GM12864 (cell line): ENCODE measurements around the gene MCTP2.

Source experiments
- DNase-seq: peaks from one replicate; pipeline ENCODE4 v3.0.0-alpha.2; 2011; ENCODE audit warnings: low read depth
- H3K4me3 ChIP-seq: 2 replicates; pipeline ENCODE4 v1.5.1; 2011; ENCODE audit warnings: mild to moderate bottlenecking, low read depth, low read length, control low read depth
- TF ChIP-seq, protein P1 (sequence below): IDR thresholded peaks from 2 replicates; pipeline ENCODE4 v1.5.1; 2011; ENCODE audit warnings: low read depth, mild to moderate bottlenecking, moderate library complexity, low read length, control low read depth, inconsistent platforms; ENCODE audit errors: missing control alignments

Gene MCTP2

GRCh38 chr15:94451466-94451865 lies 220.1 kb downstream of the MCTP2 start:
- no peak overlapping the region for H3K4me3 ChIP-seq
- no peak for DNase-seq
- TF ChIP-seq, protein P1, sequence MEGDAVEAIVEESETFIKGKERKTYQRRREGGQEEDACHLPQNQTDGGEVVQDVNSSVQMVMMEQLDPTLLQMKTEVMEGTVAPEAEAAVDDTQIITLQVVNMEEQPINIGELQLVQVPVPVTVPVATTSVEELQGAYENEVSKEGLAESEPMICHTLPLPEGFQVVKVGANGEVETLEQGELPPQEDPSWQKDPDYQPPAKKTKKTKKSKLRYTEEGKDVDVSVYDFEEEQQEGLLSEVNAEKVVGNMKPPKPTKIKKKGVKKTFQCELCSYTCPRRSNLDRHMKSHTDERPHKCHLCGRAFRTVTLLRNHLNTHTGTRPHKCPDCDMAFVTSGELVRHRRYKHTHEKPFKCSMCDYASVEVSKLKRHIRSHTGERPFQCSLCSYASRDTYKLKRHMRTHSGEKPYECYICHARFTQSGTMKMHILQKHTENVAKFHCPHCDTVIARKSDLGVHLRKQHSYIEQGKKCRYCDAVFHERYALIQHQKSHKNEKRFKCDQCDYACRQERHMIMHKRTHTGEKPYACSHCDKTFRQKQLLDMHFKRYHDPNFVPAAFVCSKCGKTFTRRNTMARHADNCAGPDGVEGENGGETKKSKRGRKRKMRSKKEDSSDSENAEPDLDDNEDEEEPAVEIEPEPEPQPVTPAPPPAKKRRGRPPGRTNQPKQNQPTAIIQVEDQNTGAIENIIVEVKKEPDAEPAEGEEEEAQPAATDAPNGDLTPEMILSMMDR, result no peak

GRCh38 chr15:94453227-94453988 lies 222.0 kb downstream of the MCTP2 start:
- H3K4me3 ChIP-seq, result no peak overlapping the region
- DNase-seq, result no peak
- TF ChIP-seq, protein P1, result no peak

DNA sequence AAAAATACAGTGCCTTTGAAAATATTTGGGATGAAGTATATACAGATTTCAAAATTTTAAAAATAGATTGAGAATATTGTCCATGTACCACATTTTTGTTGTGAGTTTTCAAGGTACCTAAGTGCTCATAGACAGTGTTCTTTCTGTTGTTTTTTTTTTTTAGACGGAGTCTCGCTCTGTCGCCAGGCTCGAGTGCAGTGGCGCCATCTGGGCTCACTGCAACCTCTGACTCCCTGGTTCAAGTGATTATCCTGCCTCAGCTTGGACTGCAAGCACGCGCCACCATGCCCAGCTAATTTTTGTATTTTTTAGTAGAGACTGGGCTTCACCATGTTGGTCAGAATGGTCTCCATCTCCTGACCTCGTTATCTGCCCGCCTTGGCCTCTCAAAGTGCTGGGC lies 223.9 kb downstream of the MCTP2 start:
- TF ChIP-seq, protein P1, result no peak
- DNase-seq, result no peak
- H3K4me3 ChIP-seq, result no peak overlapping the region

- TF ChIP-seq, protein P1, result no peak
- DNase-seq, result no peak
- H3K4me3 ChIP-seq, result no peak overlapping the region
Observed at GRCh38 chr15:94456226-94456625, 224.9 kb downstream of the MCTP2 start.

GRCh38 chr15:94457661-94458060 lies 226.3 kb downstream of the MCTP2 start:
- DNase-seq, result no peak
- no peak overlapping the region for H3K4me3 ChIP-seq
- TF ChIP-seq, protein P1, result no peak

GRCh38 chr15:94460624-94461023 lies 229.3 kb downstream of the MCTP2 start:
- no peak overlapping the region for H3K4me3 ChIP-seq
- TF ChIP-seq, protein P1, result no peak
- no peak for DNase-seq

DNA sequence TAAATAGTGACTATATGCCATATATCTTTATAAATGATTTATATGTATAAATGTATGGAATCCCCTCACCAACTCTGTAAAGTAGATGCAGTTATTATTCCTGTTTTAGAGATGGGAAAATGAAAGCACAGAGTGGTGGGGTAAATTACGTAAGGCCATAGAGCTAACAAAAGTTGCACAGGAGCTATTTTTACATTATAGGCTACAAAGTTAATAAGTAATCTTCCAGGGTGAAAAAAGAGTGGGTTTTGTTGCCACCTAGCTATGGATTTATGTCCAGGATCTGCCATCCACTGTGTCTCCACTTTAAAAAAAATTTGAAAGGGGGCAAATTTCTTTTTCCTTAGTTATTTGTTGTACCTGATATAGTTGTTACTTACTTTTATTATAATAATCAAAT lies 235.7 kb downstream of the MCTP2 start:
- no peak for DNase-seq
- TF ChIP-seq, protein P1, result no peak

More for the DNA sequence above, 235.7 kb downstream of the MCTP2 start:
- H3K4me3 ChIP-seq, result no peak overlapping the region
